Embryonic facial prominence (tissue), 1 donor: Measurements from ENCODE around the gene MYO15B.

ENCODE experiments used
- DNase-seq: peaks from one replicate; pipeline ENCODE4 v3.0.0-alpha.2; 2016; ENCODE audit errors: extremely low spot score

Gene MYO15B

GRCh38 chr17:75602644-75603043 is 15.0 kb downstream of the MYO15B start:
- no peak for DNase-seq

- no peak for DNase-seq
Observed at GRCh38 chr17:75603123-75603522, 15.5 kb downstream of the MYO15B start.

- no peak for DNase-seq
Observed at GRCh38 chr17:75604034-75604695, 16.6 kb downstream of the MYO15B start.

GRCh38 chr17:75605790-75606189 is 18.2 kb downstream of the MYO15B start:
- DNase-seq, result no peak

- DNase-seq, result no peak
Observed at GRCh38 chr17:75607086-75607485, 19.5 kb downstream of the MYO15B start.

GRCh38 chr17:75610103-75610984 is 22.7 kb downstream of the MYO15B start:
- no peak for DNase-seq

GRCh38 chr17:75611851-75612429 is 24.3 kb downstream of the MYO15B start:
- no peak for DNase-seq

GRCh38 chr17:75612906-75613626 is 25.5 kb downstream of the MYO15B start:
- no peak for DNase-seq

- no peak for DNase-seq
Observed at GRCh38 chr17:75614006-75614405, 26.4 kb downstream of the MYO15B start.

GRCh38 chr17:75614556-75615270 is 27.1 kb downstream of the MYO15B start:
- no peak for DNase-seq

GRCh38 chr17:75615301-75615700 is 27.7 kb downstream of the MYO15B start:
- DNase-seq, result no peak

- no peak for DNase-seq
Observed at GRCh38 chr17:75616521-75617122, 29.0 kb downstream of the MYO15B start.

- no peak for DNase-seq
Observed at GRCh38 chr17:75617218-75617617, 29.6 kb downstream of the MYO15B start.

GRCh38 chr17:75617675-75618074 is 30.1 kb downstream of the MYO15B start:
- no peak for DNase-seq

GRCh38 chr17:75619506-75620431 is 32.2 kb downstream of the MYO15B start:
- DNase-seq, result no peak

GRCh38 chr17:75621489-75621888 is 33.9 kb downstream of the MYO15B start:
- no peak for DNase-seq

- no peak for DNase-seq
Observed at GRCh38 chr17:75622076-75622475, 34.5 kb downstream of the MYO15B start.

- DNase-seq, result no peak
Observed at GRCh38 chr17:75622771-75623273, 35.2 kb downstream of the MYO15B start.

GRCh38 chr17:75623386-75623785 is 35.8 kb downstream of the MYO15B start:
- DNase-seq, result no peak

- no peak for DNase-seq
Observed at GRCh38 chr17:75624021-75624420, 36.4 kb downstream of the MYO15B start.
